K562 (cell line): ENCODE data around the gene KLHL33. TPM values are rescaled to one million over a fixed set of nuclear protein-coding genes. Genes with fewer than 3 reads are reported as not detected.

ENCODE experiments used
- BCL6 ChIP-seq: fragments of 250-450 bp; sonication (Bioruptor Pico); IDR thresholded peaks from 2 replicates; pipeline ENCODE4 v1.4.0; 2020
- CGGBP1 ChIP-seq: fragments of 250-450 bp; sonication (Bioruptor Pico); IDR thresholded peaks from 2 replicates; pipeline ENCODE4 v1.9.0; 2021; ENCODE audit warnings: mild to moderate bottlenecking
- CXXC5 ChIP-seq: fragments of 250-450 bp; sonication (Bioruptor Pico); IDR thresholded peaks from 2 replicates; pipeline ENCODE4 v1.8.0; 2022; ENCODE audit warnings: inconsistent platforms, mild to moderate bottlenecking, moderate library complexity
- FOXP1 ChIP-seq: sonication (generic); formaldehyde crosslinking; IDR thresholded peaks from 2 replicates; pipeline ENCODE4 v1.8.0; 2022; ENCODE audit warnings: mild to moderate bottlenecking, missing genetic modification reagents
- HMGN3 ChIP-seq: IDR thresholded peaks from 2 replicates; pipeline ENCODE4 v1.6.1; 2011; ENCODE audit warnings: borderline replicate concordance, low read depth, mild to moderate bottlenecking, mixed read lengths, low read length; ENCODE audit not compliant: insufficient read length; ENCODE audit errors: extremely low read depth
- MAFF ChIP-seq: IDR thresholded peaks from 2 replicates; pipeline ENCODE4 v1.6.1; 2012; ENCODE audit warnings: low read length, improper control_type of control experiment
- NCOR1 ChIP-seq: fragments of 450-650 bp; IDR thresholded peaks from 2 replicates; pipeline ENCODE4 v1.6.1; 2016; ENCODE audit warnings: mild to moderate bottlenecking, moderate library complexity
- NR0B1 ChIP-seq: fragments of 450-650 bp; IDR thresholded peaks from one replicate; pipeline ENCODE4 v1.6.1; 2018; ENCODE audit warnings: mild to moderate bottlenecking, moderate library complexity; ENCODE audit not compliant: partially characterized antibody
- NR2C1 ChIP-seq, 2 experiments: fragments of 450-650 bp; IDR thresholded peaks; 2 replicates each; pipeline ENCODE4 v1.6.1; 2017; ENCODE audit warnings: mild to moderate bottlenecking in 2 of 2, antibody characterized with exemption in 1 of 2, inconsistent platforms in 1 of 2, missing compliant biosample characterization in 1 of 2, missing genetic modification characterization in 1 of 2
- PCBP1 ChIP-seq: fragments of 200-400 bp; formaldehyde crosslinking; IDR thresholded peaks from 2 replicates; pipeline ENCODE4 v1.6.1; 2018; ENCODE audit warnings: mild to moderate bottlenecking, low read depth, low read length; ENCODE audit not compliant: poor library complexity, severe bottlenecking
- PHF21A ChIP-seq: fragments of 450-650 bp; IDR thresholded peaks from 2 replicates; pipeline ENCODE4 v1.6.1; 2017; ENCODE audit warnings: low read depth, borderline replicate concordance
- SMARCB1 ChIP-seq: IDR thresholded peaks from 2 replicates; pipeline ENCODE4 v1.6.1; 2011; ENCODE audit warnings: improper control_type of control experiment, low read depth; ENCODE audit not compliant: insufficient read length
- SRSF9 ChIP-seq: fragments of 200-400 bp; formaldehyde crosslinking; IDR thresholded peaks from 2 replicates; pipeline ENCODE4 v1.6.1; 2017; ENCODE audit warnings: low read depth, low read length, borderline replicate concordance
- TFAM ChIP-seq: fragments of 250-450 bp; sonication (Bioruptor Pico); conservative IDR thresholded peaks from 2 replicates; pipeline ENCODE4 v1.5.0; 2021; ENCODE audit warnings: mild to moderate bottlenecking, moderate library complexity
- XRCC4 ChIP-seq: IDR thresholded peaks from one replicate; pipeline ENCODE4 v1.6.1; 2011; ENCODE audit not compliant: insufficient read depth, insufficient read length; ENCODE audit errors: extremely low read depth
- ZHX1 ChIP-seq: fragments of 150-350 bp; conservative IDR thresholded peaks from 2 replicates; pipeline ENCODE4 v1.6.1; 2014; ENCODE audit warnings: low read length
- ZNF140 ChIP-seq: fragments of 250-450 bp; sonication (Bioruptor Pico); IDR thresholded peaks from 2 replicates; pipeline ENCODE4 v1.8.0; 2021; ENCODE audit warnings: moderate library complexity, mild to moderate bottlenecking, inconsistent platforms
- ZNF280B ChIP-seq: fragments of 250-450 bp; sonication (Bioruptor Pico); IDR thresholded peaks from 2 replicates; pipeline ENCODE4 v1.5.1; 2021; ENCODE audit warnings: mild to moderate bottlenecking
- ZNF778 ChIP-seq: fragments of 450-650 bp; formaldehyde crosslinking; IDR thresholded peaks from 2 replicates; pipeline ENCODE4 v1.4.0; 2020; ENCODE audit warnings: mild to moderate bottlenecking, moderate library complexity
- polyA plus RNA-seq, 8 experiments: library from polyadenylated mRNA; depleted of rRNA in 4 of 8; stranded (reverse) in 5 of 8; unstranded in 3 of 8; fragments of >200 nt; fragmentation: Nextera tagmentation in 2 of 8; fragmentation: Illumina TruSeq in 1 of 8; extraction: Ambion mirVana in 2 of 8; extraction: Trizol in 1 of 8; gene quantifications; 2 replicates each; pipeline versions ENCODE4 v1.2.1 to v1.2.3, GENCODE V29; 2011 to 2014; ENCODE audit warnings: inconsistent platforms in 1 of 8, missing spikeins in 1 of 8
- total RNA-seq, 7 experiments: library from RNA; depleted of rRNA in 6 of 7; stranded (reverse); fragments of >200 nt in 6 of 7; fragmentation: Illumina TruSeq in 2 of 7; extraction: Trizol in 2 of 7; gene quantifications; 2 replicates each; pipeline versions ENCODE4 v1.2.1 to v1.2.3, GENCODE V29; 2011 to 2021; ENCODE audit warnings: low replicate concordance in 1 of 7
- TF ChIP-seq, protein P1 (sequence below): fragments of 450-650 bp; formaldehyde crosslinking; conservative IDR thresholded peaks from 2 replicates; pipeline ENCODE4 v1.4.0; 2022; ENCODE audit warnings: mild to moderate bottlenecking, missing genetic modification characterization

KLHL33 gene
- total and polyA plus RNA-seq, 9 of the 15 experiments (the other 6 are each of a cell fraction or from before 2014, with no cell fraction given) = 0.04 to 0.27 (median 0.13) TPM; not detected in 6

- no peak for TF ChIP-seq SRSF9
- TF ChIP-seq FOXP1 (CRISPR knock-in tag) = peak; percentile 17; the same call in 1 of the 2 replicates
- no peak for TF ChIP-seq ZHX1
- no peak for TF ChIP-seq MAFF
- no peak for TF ChIP-seq CXXC5 (CRISPR knock-in tag)
- TF ChIP-seq, protein P1, sequence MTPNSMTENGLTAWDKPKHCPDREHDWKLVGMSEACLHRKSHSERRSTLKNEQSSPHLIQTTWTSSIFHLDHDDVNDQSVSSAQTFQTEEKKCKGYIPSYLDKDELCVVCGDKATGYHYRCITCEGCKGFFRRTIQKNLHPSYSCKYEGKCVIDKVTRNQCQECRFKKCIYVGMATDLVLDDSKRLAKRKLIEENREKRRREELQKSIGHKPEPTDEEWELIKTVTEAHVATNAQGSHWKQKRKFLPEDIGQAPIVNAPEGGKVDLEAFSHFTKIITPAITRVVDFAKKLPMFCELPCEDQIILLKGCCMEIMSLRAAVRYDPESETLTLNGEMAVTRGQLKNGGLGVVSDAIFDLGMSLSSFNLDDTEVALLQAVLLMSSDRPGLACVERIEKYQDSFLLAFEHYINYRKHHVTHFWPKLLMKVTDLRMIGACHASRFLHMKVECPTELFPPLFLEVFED (CRISPR knock-in tag) = no peak
- no peak for TF ChIP-seq CGGBP1 (CRISPR knock-in tag)
- no peak for TF ChIP-seq PHF21A
- TF ChIP-seq ZNF280B (CRISPR knock-in tag) = no peak
- TF ChIP-seq NR0B1 = no peak
- 0 out of 2 replicates have a peak, but pooled peaks have one; percentile 4 for TF ChIP-seq NCOR1
- no peak for TF ChIP-seq SMARCB1
- TF ChIP-seq ZNF140 = no peak
- TF ChIP-seq TFAM = no peak
- TF ChIP-seq XRCC4 = no peak
- no peak for TF ChIP-seq ZNF778
- no peak for TF ChIP-seq BCL6 (CRISPR knock-in tag)
- no peak for TF ChIP-seq NR2C1 (IDR thresholded peaks at IDR 0.05)
- TF ChIP-seq NR2C1 (tag; IDR thresholded peaks at IDR 0.05) = no peak
- no peak for TF ChIP-seq PCBP1
- peak; percentile 22 for TF ChIP-seq HMGN3
Observed at GRCh38 chr14:20469242-20469889, 33.4 kb upstream of the KLHL33 start, which contains the start of gene PNP (continued).
